ENCODE measurements around the gene SDK1. TPM values are rescaled to one million over a fixed set of nuclear protein-coding genes. Genes with fewer than 3 reads are reported as not detected.

Gene SDK1
- total RNA-seq, 4 donors from 2014 or later: 1.2 to 1.8 (median 1.5) TPM

GRCh38 chr7:3321206-3321605, 20.2 kb downstream of the SDK1 start:
- Histone ChIP-seq H3K4me1 (no peaks in the 10 kb centered on the region), H3K4me3 (no peak overlapping the region), H3K36me3 (no peaks in the 10 kb centered on the region), H3K9me3 (no peaks in the 10 kb centered on the region), H3K27me3 (no peaks in the 10 kb centered on the region), H3K27ac (no peak overlapping the region)
- DNase-seq (no peak), ATAC-seq (no peak)
- intact Hi-C loops (cut with DNase I; ENCODE audit: low total_unique reads) (no loop called here), in situ Hi-C loops (cut with MboI; ENCODE audit: low sequenced_read_pairs in 4 of 4) (no loop called here)
- TF ChIP-seq CTCF (IDR thresholded peaks at IDR 0.05 in 4 of 5, conservative IDR thresholded peaks at IDR 0.05 in 1 of 5): no peak
- no peak for TF ChIP-seq POLR2A (IDR thresholded peaks at IDR 0.05)

- H3K4me1 ChIP-seq: no peaks in the 10 kb centered on the region
- no peak for ATAC-seq
- intact Hi-C loops (cut with DNase I; ENCODE audit: low total_unique reads): no loop called here
- H3K27me3 ChIP-seq: no peaks in the 10 kb centered on the region
- in situ Hi-C loops (cut with MboI; ENCODE audit: low sequenced_read_pairs in 4 of 4): no loop called here
- H3K9me3 ChIP-seq: no peaks in the 10 kb centered on the region
- DNase-seq: no peak
- H3K27ac ChIP-seq: no peak overlapping the region
- no peaks in the 10 kb centered on the region for H3K36me3 ChIP-seq
- no peak overlapping the region for H3K4me3 ChIP-seq
- TF ChIP-seq POLR2A (IDR thresholded peaks at IDR 0.05) (no peak), CTCF (IDR thresholded peaks at IDR 0.05 in 4 of 5, conservative IDR thresholded peaks at IDR 0.05 in 1 of 5) (no peak)
These were observed 20.7 kb downstream of the SDK1 start for GRCh38 chr7:3321745-3322144.

- intact Hi-C loops (cut with DNase I; ENCODE audit: low total_unique reads) (no loop called here), in situ Hi-C loops (cut with MboI; ENCODE audit: low sequenced_read_pairs in 4 of 4) (no loop called here)
- TF ChIP-seq CTCF (IDR thresholded peaks at IDR 0.05 in 4 of 5, conservative IDR thresholded peaks at IDR 0.05 in 1 of 5) (no peak), POLR2A (IDR thresholded peaks at IDR 0.05) (no peak)
- Histone ChIP-seq H3K4me1 (no peaks in the 10 kb centered on the region), H3K27ac (no peak overlapping the region), H3K36me3 (no peaks in the 10 kb centered on the region), H3K9me3 (no peaks in the 10 kb centered on the region), H3K27me3 (no peaks in the 10 kb centered on the region), H3K4me3 (no peak overlapping the region)
- DNase-seq: no peak
- no peak for ATAC-seq
These were observed 25.2 kb downstream of the SDK1 start for GRCh38 chr7:3326246-3326645.

GRCh38 chr7:3327099-3327498, 26.0 kb downstream of the SDK1 start:
- ATAC-seq (no peak), DNase-seq (no peak)
- intact Hi-C loops (cut with DNase I; ENCODE audit: low total_unique reads) (no loop called here), in situ Hi-C loops (cut with MboI; ENCODE audit: low sequenced_read_pairs in 4 of 4) (no loop called here)
- Histone ChIP-seq H3K27ac (no peak overlapping the region), H3K36me3 (no peaks in the 10 kb centered on the region), H3K27me3 (no peaks in the 10 kb centered on the region), H3K9me3 (no peaks in the 10 kb centered on the region), H3K4me1 (no peaks in the 10 kb centered on the region), H3K4me3 (no peak overlapping the region)
- TF ChIP-seq POLR2A (IDR thresholded peaks at IDR 0.05): no peak
- TF ChIP-seq CTCF (IDR thresholded peaks at IDR 0.05 in 4 of 5, conservative IDR thresholded peaks at IDR 0.05 in 1 of 5): no peak

GRCh38 chr7:3327655-3328054, 26.6 kb downstream of the SDK1 start:
- Histone ChIP-seq H3K27ac (no peak overlapping the region), H3K36me3 (no peaks in the 10 kb centered on the region), H3K9me3 (no peaks in the 10 kb centered on the region), H3K4me1 (no peaks in the 10 kb centered on the region), H3K27me3 (no peaks in the 10 kb centered on the region), H3K4me3 (no peak overlapping the region)
- no peak for TF ChIP-seq POLR2A (IDR thresholded peaks at IDR 0.05)
- no peak for TF ChIP-seq CTCF (IDR thresholded peaks at IDR 0.05 in 4 of 5, conservative IDR thresholded peaks at IDR 0.05 in 1 of 5)
- intact Hi-C loops (cut with DNase I; ENCODE audit: low total_unique reads) (no loop called here), in situ Hi-C loops (cut with MboI; ENCODE audit: low sequenced_read_pairs in 4 of 4) (no loop called here)
- ATAC-seq: no peak
- no peak for DNase-seq
